Hematopoietic multipotent progenitor cell treated with erythropoietin and hydrocortisone succinate and interleukin-3 and kit ligand, for 17 days (in vitro differentiated cells): Measurements from ENCODE around the gene ANGPTL7.
"Not testable (repeated sequence)": the region's sequence is repeated elsewhere in the genome, so short reads cannot be mapped to it uniquely, and the experiment has no call there.

ENCODE experiments used
- DNase-seq: peaks from one replicate; pipeline ENCODE4 v3.0.0-alpha.2; 2015; ENCODE audit warnings: low spot score

Gene ANGPTL7

GRCh38 chr1:11188858-11189451, at the start of gene ANGPTL7:
TSS of gene ANGPTL7 (plus strand) at chr1:11189355. CDS start at chr1:11189580, 225 bp downstream.
- no peak for DNase-seq

- DNase-seq, result no peak
Observed at GRCh38 chr1:11142618-11143391, 46.4 kb upstream of the ANGPTL7 start.

GRCh38 chr1:11143401-11143800, 45.8 kb upstream of the ANGPTL7 start:
- DNase-seq, result no peak

- no peak for DNase-seq
Observed at GRCh38 chr1:11143907-11144306, 45.2 kb upstream of the ANGPTL7 start.

GRCh38 chr1:11144570-11145256, 44.4 kb upstream of the ANGPTL7 start:
- no peak for DNase-seq

- no peak for DNase-seq
Observed at GRCh38 chr1:11145741-11146140, 43.4 kb upstream of the ANGPTL7 start.

- DNase-seq, result no peak
Observed at GRCh38 chr1:11147197-11147770, 41.9 kb upstream of the ANGPTL7 start.

GRCh38 chr1:11150326-11150725, 38.8 kb upstream of the ANGPTL7 start:
- DNase-seq, result no peak

GRCh38 chr1:11151114-11151513, 38.0 kb upstream of the ANGPTL7 start:
- no peak for DNase-seq

GRCh38 chr1:11151826-11152612, 37.1 kb upstream of the ANGPTL7 start:
- DNase-seq, result no peak

- DNase-seq, result no peak
Observed at GRCh38 chr1:11152755-11153154, 36.4 kb upstream of the ANGPTL7 start.

- no peak for DNase-seq
Observed at GRCh38 chr1:11153184-11153583, 36.0 kb upstream of the ANGPTL7 start.

- no peak for DNase-seq
Observed at GRCh38 chr1:11156441-11156840, 32.7 kb upstream of the ANGPTL7 start.

- DNase-seq, result no peak
Observed at GRCh38 chr1:11156963-11157362, 32.2 kb upstream of the ANGPTL7 start.

GRCh38 chr1:11157394-11157793, 31.8 kb upstream of the ANGPTL7 start:
- DNase-seq, result no peak

- no peak for DNase-seq
Observed at GRCh38 chr1:11157867-11158266, 31.3 kb upstream of the ANGPTL7 start.

- DNase-seq, result no peak
Observed at GRCh38 chr1:11158291-11158690, 30.9 kb upstream of the ANGPTL7 start.

- DNase-seq, result no peak
Observed at GRCh38 chr1:11158720-11159321, 30.3 kb upstream of the ANGPTL7 start.

- DNase-seq, result not testable (repeated sequence)
Observed at GRCh38 chr1:11162752-11163151, 26.4 kb upstream of the ANGPTL7 start.

GRCh38 chr1:11166744-11167143, 22.4 kb upstream of the ANGPTL7 start:
- not testable (repeated sequence) for DNase-seq

GRCh38 chr1:11168731-11169130, 20.4 kb upstream of the ANGPTL7 start:
- DNase-seq, result no peak

GRCh38 chr1:11169202-11169601, 20.0 kb upstream of the ANGPTL7 start:
- no peak for DNase-seq
